Measurements from ENCODE around the gene PXYLP1. TPM values are rescaled to one million over a fixed set of nuclear protein-coding genes. Genes with fewer than 3 reads are reported as not detected.

The PXYLP1 gene
- total RNA-seq, result 5.9 and 10.2 TPM in 2 replicates

GRCh38 chr3:141231101-141231951 is at the start of gene PXYLP1:
Gene PXYLP1, plus strand, starts transcription at chr3:141231825. Its CDS starts 28,351 bp downstream, at chr3:141260176.

Other genes starting within 250 kb of the PXYLP1 start
- gene SPSB4, start 180.5 kb upstream of the PXYLP1 start, total RNA-seq, result under 0.01 TPM in 1 of 2 replicates, not detected in the other
- gene ZBTB38, start 136.7 kb downstream of the PXYLP1 start, total RNA-seq, result 94.7 and 153 TPM in 2 replicates

All from smooth muscle cell of the umbilical artery (primary cell).